Lower leg skin (tissue), 3 donors: ENCODE data around the gene MYO18B.

Source experiments
- POLR2A ChIP-seq, 2 donors: fragments of 450-650 bp; IDR thresholded peaks; one replicate each; pipeline ENCODE4 v1.6.1; 2016 to 2017; ENCODE audit warnings: antibody characterized with exemption in 2 of 2, mild to moderate bottlenecking in 1 of 2, moderate library complexity in 1 of 2
- TF ChIP-seq, protein P1 (sequence below), 3 donors: fragments of 450-650 bp; IDR thresholded peaks; one replicate each; pipeline ENCODE4 v1.5.1; 2016; ENCODE audit warnings: antibody characterized with exemption in 3 of 3, mild to moderate bottlenecking in 3 of 3, moderate library complexity in 2 of 3

DNA sequence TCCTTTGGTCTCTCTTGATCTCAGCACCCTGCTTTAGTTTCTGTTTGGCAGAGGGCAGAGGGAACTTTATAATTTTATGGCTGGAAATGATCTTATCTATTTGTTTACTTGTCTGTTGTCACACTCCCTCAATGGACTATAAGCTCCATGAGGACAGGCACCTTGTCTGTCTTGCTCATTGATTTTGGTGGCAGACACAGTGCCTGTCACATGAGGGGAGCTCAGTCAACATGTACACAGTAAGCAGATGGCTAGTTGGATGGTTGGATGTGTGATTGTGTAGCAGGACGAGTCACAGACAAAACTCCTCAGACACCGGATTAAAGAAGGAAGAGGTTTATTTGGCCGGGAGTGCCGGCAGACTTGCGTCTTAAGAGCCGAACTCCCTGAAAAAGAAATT lies 80.4 kb downstream of the MYO18B start:
- TF ChIP-seq, protein P1, sequence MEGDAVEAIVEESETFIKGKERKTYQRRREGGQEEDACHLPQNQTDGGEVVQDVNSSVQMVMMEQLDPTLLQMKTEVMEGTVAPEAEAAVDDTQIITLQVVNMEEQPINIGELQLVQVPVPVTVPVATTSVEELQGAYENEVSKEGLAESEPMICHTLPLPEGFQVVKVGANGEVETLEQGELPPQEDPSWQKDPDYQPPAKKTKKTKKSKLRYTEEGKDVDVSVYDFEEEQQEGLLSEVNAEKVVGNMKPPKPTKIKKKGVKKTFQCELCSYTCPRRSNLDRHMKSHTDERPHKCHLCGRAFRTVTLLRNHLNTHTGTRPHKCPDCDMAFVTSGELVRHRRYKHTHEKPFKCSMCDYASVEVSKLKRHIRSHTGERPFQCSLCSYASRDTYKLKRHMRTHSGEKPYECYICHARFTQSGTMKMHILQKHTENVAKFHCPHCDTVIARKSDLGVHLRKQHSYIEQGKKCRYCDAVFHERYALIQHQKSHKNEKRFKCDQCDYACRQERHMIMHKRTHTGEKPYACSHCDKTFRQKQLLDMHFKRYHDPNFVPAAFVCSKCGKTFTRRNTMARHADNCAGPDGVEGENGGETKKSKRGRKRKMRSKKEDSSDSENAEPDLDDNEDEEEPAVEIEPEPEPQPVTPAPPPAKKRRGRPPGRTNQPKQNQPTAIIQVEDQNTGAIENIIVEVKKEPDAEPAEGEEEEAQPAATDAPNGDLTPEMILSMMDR (IDR thresholded peaks at IDR 0.05) = no peak
- no peak for TF ChIP-seq POLR2A (IDR thresholded peaks at IDR 0.05)
